ENCODE measurements around the gene WDFY3. TPM values are rescaled to one million over a fixed set of nuclear protein-coding genes. Genes with fewer than 3 reads are reported as not detected.

WDFY3 gene
- total and polyA plus RNA-seq, 8 donors: 5.3 to 53.0 (median 29.6) TPM

DNA sequence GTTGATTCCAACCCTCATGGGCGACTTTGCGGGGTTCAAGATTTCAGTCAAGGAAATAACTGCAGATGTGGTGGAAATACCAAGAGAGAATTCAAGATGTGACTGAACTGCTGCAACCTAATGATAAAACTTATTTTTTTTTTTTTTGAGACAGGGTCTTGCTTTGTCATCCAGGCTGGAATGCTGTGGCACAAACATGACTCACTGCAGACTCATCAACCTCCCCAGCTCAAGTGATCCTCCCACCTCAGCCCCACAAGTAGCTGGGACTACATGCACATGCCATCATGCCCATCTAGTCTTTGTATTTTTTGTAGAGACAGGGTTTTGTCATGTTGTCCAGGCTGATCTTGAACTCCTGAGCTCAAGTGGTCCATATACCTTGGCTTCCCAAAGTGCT, 19.5 kb upstream of the WDFY3 start:
- FAIRE-seq (no peak), DNase-seq (no peak), ATAC-seq (no peak)
- no peak for TF ChIP-seq CTCF (IDR thresholded peaks at IDR 0.05)
- H3K9me3 ChIP-seq: no peaks in the 10 kb centered on the region
- intact Hi-C loops (cut with DNase I): no loop called here
- no peak overlapping the region for H3K4me3 ChIP-seq
- no peak overlapping the region for H3K27ac ChIP-seq
- 92 to 94% methylated on average over 2 of the region's 2 CpGs for WGBS, 2 donors
- H3K36me3 ChIP-seq: no peaks in the 10 kb centered on the region
- H3K4me1 ChIP-seq: no peaks in the 10 kb centered on the region
- no peaks in the 10 kb centered on the region for H3K27me3 ChIP-seq

- ATAC-seq (no peak), FAIRE-seq (no peak), DNase-seq (no peak)
- TF ChIP-seq CTCF (IDR thresholded peaks at IDR 0.05): no peak
- Histone ChIP-seq H3K4me1 (no peaks in the 10 kb centered on the region), H3K4me3 (no peak overlapping the region), H3K36me3 (no peaks in the 10 kb centered on the region), H3K9me3 (no peaks in the 10 kb centered on the region), H3K27me3 (no peaks in the 10 kb centered on the region), H3K27ac (no peak overlapping the region)
- intact Hi-C loops (cut with DNase I): no loop called here
Measured at GRCh38 chr4:84977396-84977795, 10.9 kb upstream of the WDFY3 start.

DNA sequence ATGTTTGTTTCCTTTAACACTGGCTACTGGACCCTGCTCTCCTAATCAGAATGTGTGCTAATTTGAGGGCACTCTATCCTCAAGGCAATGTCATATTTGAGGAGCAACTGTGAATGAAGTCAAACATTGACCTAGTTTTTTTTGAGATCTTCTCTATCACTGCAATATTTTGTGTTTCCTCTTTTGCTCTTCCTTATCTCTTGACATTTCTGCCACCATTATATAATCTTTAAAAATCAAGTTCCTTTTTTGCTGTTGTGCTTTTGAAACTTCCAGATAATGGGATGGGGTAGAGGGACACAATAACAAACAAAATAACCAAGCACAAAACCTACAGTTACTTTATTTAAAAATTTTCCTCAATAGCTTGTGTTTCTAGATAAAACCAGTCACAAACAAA, 7.4 kb upstream of the WDFY3 start:
- no peaks in the 10 kb centered on the region for H3K36me3 ChIP-seq
- H3K4me3 ChIP-seq: no peak overlapping the region
- no peak for ATAC-seq
- H3K4me1 ChIP-seq: no peaks in the 10 kb centered on the region
- intact Hi-C loops (cut with DNase I): loop anchor here in 2 of 3 donors (5.0 kb wide), 1 partner anchor 227 kb away; no protein-coding TSS in a partner anchor
- no peaks in the 10 kb centered on the region for H3K9me3 ChIP-seq
- FAIRE-seq: no peak
- H3K27ac ChIP-seq: no peak overlapping the region
- no peak for TF ChIP-seq CTCF (IDR thresholded peaks at IDR 0.05)
- H3K27me3 ChIP-seq: no peaks in the 10 kb centered on the region
- DNase-seq: no peak

GRCh38 chr4:84971319-84971932, 4.9 kb upstream of the WDFY3 start:
- TF ChIP-seq CTCF (IDR thresholded peaks at IDR 0.05): peak in 3 of 4 donors; percentile 31 to 47 (median 33)
- ATAC-seq (peak in 3 of 4 donors; percentile 18 to 54 (median 51)), FAIRE-seq (peak; percentile 96), DNase-seq (no peak)
- intact Hi-C loops (cut with DNase I): loop anchor here in 2 of 3 donors (5.0 kb wide), 1 partner anchor 224 kb away; no protein-coding TSS in a partner anchor
- no peaks in the 10 kb centered on the region for H3K36me3 ChIP-seq
- H3K9me3 ChIP-seq: no peaks in the 10 kb centered on the region
- H3K27ac ChIP-seq: no peak overlapping the region
- peaks cover 0 to 5% (median 0%) of the 10 kb centered on the region in 3 donors for H3K4me1 ChIP-seq
- no peak overlapping the region for H3K4me3 ChIP-seq
- 2 to 6% methylated on average over 3 of the region's 3 CpGs for WGBS, 2 donors
- H3K27me3 ChIP-seq: no peaks in the 10 kb centered on the region

GRCh38 chr4:84968925-84969324, 2.4 kb upstream of the WDFY3 start:
- H3K36me3 ChIP-seq: no peaks in the 10 kb centered on the region
- no peak for DNase-seq
- no peak for FAIRE-seq
- TF ChIP-seq CTCF (IDR thresholded peaks at IDR 0.05): no peak
- intact Hi-C loops (cut with DNase I): loop anchor here in 1 of 3 donors (10.0 kb wide), 1 partner anchor 214 kb away; no protein-coding TSS in a partner anchor
- H3K4me1 ChIP-seq: peaks cover 0 to 15% (median 7%) of the 10 kb centered on the region in 3 donors
- H3K4me3 ChIP-seq: no peak overlapping the region
- no peak for ATAC-seq
- H3K27me3 ChIP-seq: no peaks in the 10 kb centered on the region
- H3K27ac ChIP-seq: no peak overlapping the region
- no peaks in the 10 kb centered on the region for H3K9me3 ChIP-seq
- 47 to 51% methylated on average over 1 of the region's 1 CpG for WGBS, 2 donors
